H1 (cell line): Measurements from ENCODE around the gene NRIP2. TPM values are rescaled to one million over a fixed set of nuclear protein-coding genes. Genes with fewer than 3 reads are reported as not detected.

Experiments
- CTCF ChIA-PET: fragments of 300-600 bp; sonication (Branson Sonifier 250); formaldehyde crosslinking; loops from one replicate; lab custom pipeline; 2021; ENCODE audit not compliant: partially characterized antibody; lab: Charles Lee
- POLR2A ChIA-PET: fragments of 300-600 bp; sonication (Branson Sonifier 250); formaldehyde crosslinking; loops from one replicate; lab custom pipeline; 2021; ENCODE audit warnings: inconsistent platforms; ENCODE audit not compliant: partially characterized antibody; lab: Charles Lee
- DNase-seq, 2 experiments: peaks; one replicate each; pipeline versions ENCODE4 v3.0.0 to v3.0.0-alpha.2; 2010 to 2022; ENCODE audit warnings: low spot score in 2 of 2, low read depth in 1 of 2, mixed read lengths in 1 of 2
- FAIRE-seq: peaks from 2 replicates; lab custom pipeline; 2011; peaks lifted over from hg19 to GRCh38; lab: Jason Lieb, UNC
- H2AFZ ChIP-seq: 2 replicates; pipeline ENCODE4 v1.8.1; 2012; ENCODE audit warnings: low read length, inconsistent platforms
- H2AK5ac ChIP-seq: 2 replicates; pipeline ENCODE4 v1.6.1; 2013; ENCODE audit warnings: low read depth, low read length
- H2BK120ac ChIP-seq: replicated peaks from 2 replicates; pipeline ENCODE3; 2013; ENCODE audit warnings: low read depth, low read length, inconsistent platforms
- H2BK12ac ChIP-seq: 2 replicates; pipeline ENCODE4 v1.6.1; 2013; ENCODE audit warnings: low read depth, low read length
- H2BK15ac ChIP-seq: 2 replicates; pipeline ENCODE4 v1.6.1; 2013; ENCODE audit warnings: low read length
- H2BK20ac ChIP-seq: 2 replicates; pipeline ENCODE4 v1.6.1; 2013; ENCODE audit warnings: low read length
- H2BK5ac ChIP-seq: 2 replicates; pipeline ENCODE4 v1.6.1; 2013; ENCODE audit warnings: low read depth, low read length
- H3K14ac ChIP-seq: 2 replicates; pipeline ENCODE4 v1.6.1; 2013; ENCODE audit warnings: inconsistent platforms; ENCODE audit not compliant: insufficient read length
- H3K18ac ChIP-seq: 2 replicates; pipeline ENCODE4 v1.6.1; 2013; ENCODE audit warnings: low read length; ENCODE audit errors: extremely low read depth
- H3K23ac ChIP-seq: 2 replicates; pipeline ENCODE4 v1.6.1; 2013; ENCODE audit warnings: inconsistent platforms; ENCODE audit not compliant: insufficient read length
- H3K23me2 ChIP-seq: 2 replicates; pipeline ENCODE4 v1.6.1; 2013; ENCODE audit warnings: low read depth, low read length
- H3K27ac ChIP-seq: 2 replicates; pipeline ENCODE4 v1.6.1; 2011; ENCODE audit warnings: low read depth, low read length, inconsistent platforms
- H3K27me3 ChIP-seq, 4 experiments: replicated peaks in 1 of 4; 1 replicate in 1 of 4; 2 replicates in 3 of 4; pipeline versions ENCODE4 v1.6.1 to v1.8.1; 2011 to 2013; ENCODE audit warnings: low read length in 3 of 4, mild to moderate bottlenecking in 3 of 4, inconsistent platforms in 2 of 4, mixed read lengths in 2 of 4, moderate library complexity in 1 of 4; ENCODE audit not compliant: control insufficient read depth in 3 of 4, insufficient read depth in 3 of 4; ENCODE audit errors: extremely low read depth in 1 of 4
- H3K36me3 ChIP-seq, 4 experiments: 2 replicates each; pipeline versions ENCODE4 v1.6.1 to v1.8.1; 2011 to 2013; ENCODE audit warnings: mild to moderate bottlenecking in 4 of 4, low read length in 3 of 4, moderate library complexity in 2 of 4, control low read depth in 1 of 4, inconsistent platforms in 1 of 4; ENCODE audit not compliant: insufficient read depth in 4 of 4, control insufficient read depth in 2 of 4
- H3K4ac ChIP-seq: replicated peaks from 2 replicates; pipeline ENCODE3; 2013; ENCODE audit warnings: low read length, low read depth, mixed read lengths, inconsistent platforms; ENCODE audit not compliant: insufficient read length
- H3K4me1 ChIP-seq, 4 experiments: replicated peaks in 1 of 4; 1 replicate in 1 of 4; 2 replicates in 3 of 4; pipeline versions ENCODE4 v1.6.1 to v1.8.1; 2011 to 2013; ENCODE audit warnings: low read length in 3 of 4, inconsistent platforms in 2 of 4, mixed read lengths in 1 of 4; ENCODE audit not compliant: insufficient read depth in 4 of 4, control insufficient read depth in 3 of 4
- H3K4me2 ChIP-seq, 2 experiments: 2 replicates each; pipeline versions ENCODE4 v1.6.1 to v1.8.1; 2011 to 2013; ENCODE audit warnings: low read depth in 2 of 2, low read length in 2 of 2, control low read depth in 1 of 2, inconsistent platforms in 1 of 2, mild to moderate bottlenecking in 1 of 2; ENCODE audit not compliant: insufficient read depth in 1 of 2
- H3K4me3 ChIP-seq, 4 experiments: fragments of 200-600, 300-600 bp in 1 of 4; sonication (generic), shearing (Covaris generic), sonication (Bioruptor Twin) in 1 of 4; 2 replicates each; pipeline versions ENCODE4 v1.5.1 to v1.8.1; 2011 to 2016; ENCODE audit warnings: low read length in 4 of 4, low read depth in 3 of 4, control low read depth in 2 of 4, inconsistent platforms in 2 of 4, mild to moderate bottlenecking in 2 of 4, mixed read lengths in 1 of 4, moderate library complexity in 1 of 4; ENCODE audit not compliant: insufficient read depth in 2 of 4; ENCODE audit errors: extremely low read depth in 1 of 4
- H3K56ac ChIP-seq: replicated peaks from 2 replicates; pipeline ENCODE3; 2013; ENCODE audit warnings: low read depth, mild to moderate bottlenecking, mixed read lengths, low read length, inconsistent platforms; ENCODE audit not compliant: insufficient read length
- H3K79me1 ChIP-seq: 2 replicates; pipeline ENCODE4 v1.6.1; 2013; ENCODE audit warnings: low read depth, low read length, control low read depth
- H3K79me2 ChIP-seq, 2 experiments: 2 replicates each; pipeline versions ENCODE4 v1.6.1 to v1.8.1; 2012 to 2013; ENCODE audit warnings: low read length in 2 of 2, mild to moderate bottlenecking in 2 of 2, inconsistent platforms in 1 of 2; ENCODE audit not compliant: insufficient read depth in 2 of 2, control insufficient read depth in 1 of 2
- H3K9ac ChIP-seq, 4 experiments: replicated peaks in 1 of 4; 1 replicate in 1 of 4; 2 replicates in 3 of 4; pipeline versions ENCODE4 v1.6.1 to v1.8.1; 2011 to 2013; ENCODE audit warnings: low read depth in 3 of 4, low read length in 3 of 4, control low read depth in 2 of 4, mild to moderate bottlenecking in 2 of 4, moderate library complexity in 2 of 4, inconsistent platforms in 1 of 4; ENCODE audit errors: extremely low read depth in 1 of 4
- H3K9me3 ChIP-seq, 2 experiments: 2 replicates each; pipeline versions ENCODE4 v1.6.1 to v1.8.1; 2012 to 2013; ENCODE audit warnings: mild to moderate bottlenecking in 2 of 2, moderate library complexity in 2 of 2, control low read depth in 1 of 2, inconsistent platforms in 1 of 2, low read depth in 1 of 2, low read length in 1 of 2, mixed read lengths in 1 of 2; ENCODE audit not compliant: insufficient read depth in 2 of 2
- H4K20me1 ChIP-seq, 2 experiments: replicated peaks in 1 of 2; 2 replicates each; pipeline versions ENCODE3 to v1.8.1; 2011 to 2013; ENCODE audit warnings: inconsistent platforms in 2 of 2, low read length in 2 of 2, mild to moderate bottlenecking in 1 of 2; ENCODE audit not compliant: insufficient read depth in 2 of 2, control insufficient read depth in 1 of 2
- H4K5ac ChIP-seq: 2 replicates; pipeline ENCODE4 v1.6.1; 2013; ENCODE audit warnings: low read length, low read depth, mixed read lengths, inconsistent platforms; ENCODE audit not compliant: insufficient read length
- H4K8ac ChIP-seq: 2 replicates; pipeline ENCODE4 v1.8.0; 2013; ENCODE audit warnings: mild to moderate bottlenecking, moderate library complexity, low read length, inconsistent platforms; ENCODE audit not compliant: insufficient read depth; ENCODE audit errors: extremely low read depth
- H4K91ac ChIP-seq: replicated peaks from 2 replicates; pipeline ENCODE3; 2013; ENCODE audit warnings: low read length, mixed read lengths, inconsistent platforms; ENCODE audit not compliant: insufficient read length
- BACH1 ChIP-seq: IDR thresholded peaks from 2 replicates; pipeline ENCODE4 v1.6.1; 2012; ENCODE audit warnings: low read length, improper control_type of control experiment
- CBX8 ChIP-seq: fragments of 300-800, 300-1000 bp; sonication (generic); IDR thresholded peaks from 2 replicates; pipeline ENCODE4 v1.7.1; 2016; ENCODE audit warnings: low read depth, low read length, borderline replicate concordance
- HDAC6 ChIP-seq: IDR thresholded peaks from one replicate; pipeline ENCODE4 v1.7.1; 2012; ENCODE audit warnings: low read depth, mild to moderate bottlenecking, inconsistent platforms, low read length, moderate library complexity
- JUN ChIP-seq: IDR thresholded peaks from 2 replicates; pipeline ENCODE4 v1.6.1; 2011; ENCODE audit warnings: low read depth, mild to moderate bottlenecking, improper control_type of control experiment, low read length
- MAFK ChIP-seq: IDR thresholded peaks from 2 replicates; pipeline ENCODE4 v1.6.1; 2012; ENCODE audit warnings: low read depth, mild to moderate bottlenecking, improper control_type of control experiment, low read length
- NANOG ChIP-seq: IDR thresholded peaks from 2 replicates; pipeline ENCODE4 v1.6.1; 2011; ENCODE audit warnings: low read length, low read depth, mild to moderate bottlenecking, inconsistent platforms; ENCODE audit not compliant: insufficient read depth, poor library complexity, severe bottlenecking
- RNF2 ChIP-seq: fragments of 200-900, 300-1000 bp; sonication (generic); IDR thresholded peaks from 2 replicates; pipeline ENCODE4 v1.7.1; 2016; ENCODE audit warnings: borderline replicate concordance, low read depth, mild to moderate bottlenecking, antibody characterized with exemption, low read length; ENCODE audit not compliant: poor library complexity, severe bottlenecking; ENCODE audit errors: missing control alignments
- SP1 ChIP-seq: IDR thresholded peaks from 2 replicates; pipeline ENCODE4 v1.6.1; 2011; ENCODE audit warnings: low read depth, low read length
- SP2 ChIP-seq: IDR thresholded peaks from 2 replicates; pipeline ENCODE4 v1.6.1; 2012; ENCODE audit warnings: mild to moderate bottlenecking, low read length, inconsistent platforms
- TAF7 ChIP-seq: optimal IDR thresholded peaks from 2 replicates; pipeline ENCODE3; 2011; ENCODE audit warnings: low read depth, mild to moderate bottlenecking, inconsistent platforms, low read length, moderate library complexity, borderline replicate concordance
- WGBS, 2 experiments: shearing (Covaris generic) in 1 of 2; methylation state at CpG; one replicate each; pipeline versions ENCODE4 v1.1.6 to v1.1.7; 2013 to 2015; ENCODE audit warnings: low lambda C conversion rate in 2 of 2, mixed read lengths in 2 of 2, inconsistent platforms in 1 of 2, low coverage in 1 of 2, missing lambda C conversion rate in 1 of 2; ENCODE audit not compliant: insufficient replicate concordance in 2 of 2, insufficient coverage in 1 of 2, insufficient read length in 1 of 2; ENCODE audit errors: extremely low coverage in 1 of 2, missing lambda C conversion rate in 1 of 2; 5-methylcytosine and 5-hydroxymethylcytosine counted together
- polyA plus RNA-seq, 7 experiments: library from polyadenylated mRNA; depleted of rRNA in 3 of 7; stranded (reverse) in 5 of 7; unstranded in 2 of 7; fragments of >200 nt in 5 of 7; fragments of 200-250 nt in 2 of 7; gene quantifications; 1 replicate in 5 of 7; 2 replicates in 1 of 7; 4 replicates in 1 of 7; pipeline versions ENCODE4 v1.2.1 to v1.2.3, GENCODE V29; 2011 to 2013; ENCODE audit warnings: missing spikeins in 2 of 7, mixed read lengths in 2 of 7
- total RNA-seq: library from RNA; stranded (reverse); fragmentation: NEBNext Ultra II Directional; extraction: Animal tissue kit (Norgen Biotek cat#: 25700); gene quantifications from 2 replicates; pipeline ENCODE4 v1.2.1, GENCODE V29; 2021

The NRIP2 gene
- total and polyA plus RNA-seq, 2 of the 8 experiments (the other 6 are each of a cell fraction or from before 2014, with no cell fraction given) = 0.06 TPM; not detected in 1

- peaks cover 0 to 14% (median 9%) of the 10 kb centered on the region in 4 experiments; a peak in 6 of 7 replicates for H3K4me1 ChIP-seq
- 81% methylated on average over 4 of the region's 4 CpGs; no CpG with 5 or more reads in 1 of the 2 experiments for WGBS, 2 experiments
- no peak overlapping the region for H3K18ac ChIP-seq
- no peak overlapping the region for H3K4me2 ChIP-seq
- H2BK120ac ChIP-seq = no peak overlapping the region
- no peak overlapping the region for H4K5ac ChIP-seq
- H3K23ac ChIP-seq = no peak overlapping the region
- H3K79me1 ChIP-seq = no peaks in the 10 kb centered on the region
- H2BK20ac ChIP-seq = no peak overlapping the region
- no peak overlapping the region for H3K27ac ChIP-seq
- H2AFZ ChIP-seq = no peak overlapping the region
- no peaks in the 10 kb centered on the region; a peak in 1 of 7 replicates for H3K27me3 ChIP-seq
- no peak overlapping the region for H3K4me3 ChIP-seq
- ChIA-PET CTCF (interaction anchor here (1.2 to 6.9 kb wide), 5 partner anchors 9 to 199 kb away, joined by 3 to 52 read pairs (median 3); no protein-coding TSS in a partner anchor), POLR2A (interaction anchor here (0.9 to 6.3 kb wide), 4 partner anchors 10 to 23 kb away, joined by 4 to 58 read pairs (median 5); partner anchors contain the start of gene ITFG2)
- no peaks in the 10 kb centered on the region; the same call in 1 of the 2 replicates for H3K23me2 ChIP-seq
- no peak overlapping the region for H2AK5ac ChIP-seq
- no peak overlapping the region for H2BK15ac ChIP-seq
- no peak overlapping the region for H3K56ac ChIP-seq
- peaks cover 0 to under 1% of the 10 kb centered on the region in 2 experiments for H4K20me1 ChIP-seq
- no peak overlapping the region for H3K9ac ChIP-seq
- no peak overlapping the region for H4K91ac ChIP-seq
- H3K14ac ChIP-seq = no peak overlapping the region
- H2BK12ac ChIP-seq = no peak overlapping the region
- no peaks in the 10 kb centered on the region for H3K79me2 ChIP-seq
- no peak overlapping the region for H2BK5ac ChIP-seq
- TF ChIP-seq HDAC6 (no peak), TAF7 (no peak), SP1 (no peak), CBX8 (no peak), BACH1 (no peak), MAFK (no peak), JUN (no peak), NANOG (no peak), SP2 (no peak), RNF2 (no peak)
- FAIRE-seq = no peak
- DNase-seq = no peak
- H3K36me3 ChIP-seq = no peaks in the 10 kb centered on the region; a peak in 1 of 8 replicates
- H4K8ac ChIP-seq = no peak overlapping the region
- H3K9me3 ChIP-seq = no peaks in the 10 kb centered on the region
- H3K4ac ChIP-seq = no peak overlapping the region
These were observed 1.0 kb upstream of the NRIP2 start for GRCh38 chr12:2835691-2836403.
